Testis (tissue), 3 donors: ENCODE data around the gene DNM3. TPM values are rescaled to one million over a fixed set of nuclear protein-coding genes. Genes with fewer than 3 reads are reported as not detected.

Source experiments
- DNase-seq: peaks from one replicate; pipeline ENCODE4 v3.0.0-alpha.2; 2019
- H3K27ac ChIP-seq, 2 donors: fragments of 200-600 bp; sonication (generic); one replicate each; pipeline ENCODE4 v1.5.1; 2019
- H3K27me3 ChIP-seq: fragments of 200-600 bp; sonication (generic); one replicate; pipeline ENCODE4 v1.5.1; 2019
- H3K36me3 ChIP-seq: fragments of 200-600 bp; sonication (generic); one replicate; pipeline ENCODE4 v1.5.1; 2017; ENCODE audit warnings: low read depth; ENCODE audit errors: missing control alignments
- H3K4me1 ChIP-seq: fragments of 200-600 bp; sonication (generic); one replicate; pipeline ENCODE4 v1.5.1; 2019
- H3K4me3 ChIP-seq, 2 donors: fragments of 200-600 bp; sonication (generic); one replicate each; pipeline ENCODE4 v1.5.1; 2017 to 2019
- H3K9me3 ChIP-seq: fragments of 200-600 bp; sonication (generic); one replicate; pipeline ENCODE4 v1.5.1; 2017
- POLR2A ChIP-seq: fragments of 450-650 bp; IDR thresholded peaks from one replicate; pipeline ENCODE4 v1.6.1; 2017; ENCODE audit warnings: antibody characterized with exemption, mild to moderate bottlenecking, moderate library complexity
- WGBS, 2 donors: methylation state at CpG; one replicate each; pipeline ENCODE4 v1.1.5; 2018; 5-methylcytosine and 5-hydroxymethylcytosine counted together
- intact Hi-C: fragments of 100-400 bp; cut with DNase I; formaldehyde crosslinking; loops from one replicate; pipeline ENCODE4 v1.15.1; 2023; ENCODE audit warnings: low total_unique reads
- polyA plus RNA-seq: library from polyadenylated mRNA; stranded (reverse); fragments of 350-450 nt; fragmentation: Illumina TruSeq; extraction: RNeasy Lipid Tissue Mini Kit (QIAGEN cat#74804); gene quantifications from one replicate; pipeline ENCODE4 v1.2.3, GENCODE V29; 2014; ENCODE audit warnings: low read depth, low replicate concordance; ENCODE audit not compliant: insufficient read depth
- total RNA-seq, 2 donors: library from RNA; depleted of rRNA; stranded (reverse); fragments of >200 nt; gene quantifications; one replicate each; pipeline ENCODE4 v1.2.3, GENCODE V29; 2016
- TF ChIP-seq, protein P1 (sequence below), 3 experiments: fragments of 450-650 bp in 2 of 3; fragments of 200-600 bp in 1 of 3; sonication (generic) in 1 of 3; IDR thresholded peaks; one replicate each; pipeline ENCODE4 v1.5.1; 2016 to 2019; ENCODE audit warnings: antibody characterized with exemption in 3 of 3, mild to moderate bottlenecking in 2 of 3, moderate library complexity in 1 of 3

DNM3 gene
- total and polyA plus RNA-seq, 3 donors from 2014 or later, result 4.9 to 10.2 (median 8.4) TPM

DNA sequence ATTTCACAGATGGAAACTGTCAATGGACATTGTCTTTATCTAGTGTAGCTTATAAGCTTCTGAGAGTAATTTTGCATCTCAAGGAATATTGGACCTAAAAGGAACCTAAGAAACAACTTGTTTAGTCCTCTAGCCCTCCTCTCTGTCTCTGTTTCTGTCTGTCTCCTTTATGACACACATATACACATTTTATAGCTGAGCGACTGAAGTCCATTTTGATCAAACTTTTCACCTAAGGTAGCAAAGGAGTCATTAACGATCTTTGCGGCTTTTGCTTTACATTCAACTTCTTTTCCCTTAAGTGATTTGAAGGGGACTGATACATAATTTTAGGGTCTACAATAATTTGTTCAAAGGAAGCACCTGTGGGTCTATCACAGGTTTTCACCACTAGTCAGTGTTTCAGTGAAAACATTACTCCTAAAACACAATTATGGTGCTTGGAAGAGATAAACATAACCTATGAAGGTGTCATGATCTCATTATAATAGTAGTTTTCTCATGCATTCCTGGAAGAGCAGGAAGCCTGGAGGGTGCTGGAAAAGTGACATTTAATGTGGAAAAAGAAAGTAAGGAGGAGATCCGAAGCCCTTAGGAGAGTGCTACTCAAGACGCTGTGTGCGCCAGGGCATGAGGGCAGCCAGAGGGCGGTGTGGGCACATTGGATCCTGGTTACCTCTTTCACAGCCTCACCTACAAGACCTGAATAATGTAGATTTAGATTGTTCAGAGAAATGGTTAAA, 248.6 kb downstream of the DNM3 start:
- intact Hi-C loops, result no loop called here

DNA sequence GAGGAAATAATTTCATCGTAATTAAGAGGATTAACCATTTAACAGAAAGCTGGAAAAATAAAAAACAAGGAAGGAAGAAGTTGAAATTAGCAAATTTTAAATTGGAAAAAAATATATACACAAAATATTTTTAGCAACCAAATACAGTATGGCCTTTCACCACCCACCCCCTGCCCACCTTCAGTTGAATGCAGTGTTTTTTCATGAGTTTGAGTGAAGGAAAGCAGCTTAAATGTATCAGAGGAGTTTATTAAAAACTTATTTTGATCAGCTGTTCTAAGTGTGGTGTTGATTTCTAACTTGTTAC, 249.2 kb downstream of the DNM3 start:
- TF ChIP-seq POLR2A, result no peak
- TF ChIP-seq, protein P1, sequence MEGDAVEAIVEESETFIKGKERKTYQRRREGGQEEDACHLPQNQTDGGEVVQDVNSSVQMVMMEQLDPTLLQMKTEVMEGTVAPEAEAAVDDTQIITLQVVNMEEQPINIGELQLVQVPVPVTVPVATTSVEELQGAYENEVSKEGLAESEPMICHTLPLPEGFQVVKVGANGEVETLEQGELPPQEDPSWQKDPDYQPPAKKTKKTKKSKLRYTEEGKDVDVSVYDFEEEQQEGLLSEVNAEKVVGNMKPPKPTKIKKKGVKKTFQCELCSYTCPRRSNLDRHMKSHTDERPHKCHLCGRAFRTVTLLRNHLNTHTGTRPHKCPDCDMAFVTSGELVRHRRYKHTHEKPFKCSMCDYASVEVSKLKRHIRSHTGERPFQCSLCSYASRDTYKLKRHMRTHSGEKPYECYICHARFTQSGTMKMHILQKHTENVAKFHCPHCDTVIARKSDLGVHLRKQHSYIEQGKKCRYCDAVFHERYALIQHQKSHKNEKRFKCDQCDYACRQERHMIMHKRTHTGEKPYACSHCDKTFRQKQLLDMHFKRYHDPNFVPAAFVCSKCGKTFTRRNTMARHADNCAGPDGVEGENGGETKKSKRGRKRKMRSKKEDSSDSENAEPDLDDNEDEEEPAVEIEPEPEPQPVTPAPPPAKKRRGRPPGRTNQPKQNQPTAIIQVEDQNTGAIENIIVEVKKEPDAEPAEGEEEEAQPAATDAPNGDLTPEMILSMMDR (IDR thresholded peaks at IDR 0.05), result no peak
- Histone ChIP-seq H3K9me3 (no peaks in the 10 kb centered on the region), H3K27me3 (no peaks in the 10 kb centered on the region), H3K36me3 (no peaks in the 10 kb centered on the region), H3K4me1 (no peaks in the 10 kb centered on the region), H3K27ac (no peak overlapping the region), H3K4me3 (no peak overlapping the region)
- intact Hi-C loops, result no loop called here
- DNase-seq, result no peak
- WGBS, 2 donors, result 56 to 68% methylated on average over 1 of the region's 1 CpG

More for the DNA sequence above, 248.6 kb downstream of the DNM3 start:
- no peaks in the 10 kb centered on the region for H3K9me3 ChIP-seq
- no peak overlapping the region for H3K4me3 ChIP-seq
- peak; percentile 75 for DNase-seq
- no peaks in the 10 kb centered on the region for H3K27me3 ChIP-seq
- TF ChIP-seq POLR2A, result no peak
- TF ChIP-seq, protein P1 (IDR thresholded peaks at IDR 0.05), result peak; percentile 35 to 54 (median 46)
- 79 to 89% methylated on average over 7 of the region's 7 CpGs for WGBS, 2 donors
- no peaks in the 10 kb centered on the region for H3K4me1 ChIP-seq
- H3K27ac ChIP-seq, result no peak overlapping the region
- no peaks in the 10 kb centered on the region for H3K36me3 ChIP-seq

DNA sequence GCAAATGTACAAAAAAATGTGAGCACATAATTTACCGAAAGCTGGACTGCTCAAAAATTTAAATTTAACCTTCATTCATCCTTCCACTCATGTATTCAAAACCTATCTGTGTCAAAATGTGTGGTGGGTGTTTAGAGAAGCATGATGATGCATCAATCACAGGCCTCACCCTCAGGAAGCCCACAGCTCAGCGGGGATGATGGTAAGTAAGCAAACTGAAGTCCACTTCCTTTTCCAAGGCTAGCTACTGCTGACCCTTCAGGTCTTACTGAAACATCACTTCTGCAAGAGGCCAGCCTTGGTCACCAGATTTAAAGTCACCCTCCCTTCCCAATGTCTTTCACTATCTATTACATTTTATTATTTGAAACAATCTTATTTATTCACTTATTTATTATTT, 254.5 kb downstream of the DNM3 start:
- DNase-seq, result no peak
- no peaks in the 10 kb centered on the region for H3K36me3 ChIP-seq
- TF ChIP-seq, protein P1 (IDR thresholded peaks at IDR 0.05), result no peak
- no peak for TF ChIP-seq POLR2A
- 82 to 87% methylated on average over 2 of the region's 2 CpGs for WGBS, 2 donors
- intact Hi-C loops, result no loop called here
- H3K9me3 ChIP-seq, result no peaks in the 10 kb centered on the region
- H3K4me1 ChIP-seq, result no peaks in the 10 kb centered on the region
- no peak overlapping the region for H3K27ac ChIP-seq
- H3K27me3 ChIP-seq, result no peaks in the 10 kb centered on the region
- H3K4me3 ChIP-seq, result no peak overlapping the region

DNA sequence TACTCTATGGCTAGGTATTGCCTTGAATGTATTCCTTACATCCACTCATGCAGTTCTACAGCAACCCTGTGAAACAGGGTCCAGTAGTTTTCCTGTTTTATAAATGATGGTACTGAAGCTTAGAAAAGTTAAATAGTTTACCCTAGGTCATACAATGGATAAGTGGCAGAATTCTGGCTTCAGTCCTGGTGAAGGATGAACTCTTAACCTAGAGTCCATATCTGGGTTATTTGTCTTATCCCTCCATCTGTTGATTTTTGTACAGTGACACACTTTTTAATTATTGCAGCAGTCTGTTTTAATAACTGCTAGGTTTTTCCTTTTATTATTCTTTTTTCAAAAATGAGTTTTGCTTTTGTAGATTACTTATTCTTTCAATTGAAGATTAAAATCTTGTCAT, 263.9 kb downstream of the DNM3 start:
- Histone ChIP-seq H3K4me3 (no peak overlapping the region), H3K27me3 (no peaks in the 10 kb centered on the region), H3K9me3 (no peaks in the 10 kb centered on the region), H3K4me1 (no peaks in the 10 kb centered on the region), H3K36me3 (no peaks in the 10 kb centered on the region), H3K27ac (no peak overlapping the region)
- no peak for DNase-seq
- intact Hi-C loops, result no loop called here
- no peak for TF ChIP-seq POLR2A
- TF ChIP-seq, protein P1 (IDR thresholded peaks at IDR 0.05), result no peak

DNA sequence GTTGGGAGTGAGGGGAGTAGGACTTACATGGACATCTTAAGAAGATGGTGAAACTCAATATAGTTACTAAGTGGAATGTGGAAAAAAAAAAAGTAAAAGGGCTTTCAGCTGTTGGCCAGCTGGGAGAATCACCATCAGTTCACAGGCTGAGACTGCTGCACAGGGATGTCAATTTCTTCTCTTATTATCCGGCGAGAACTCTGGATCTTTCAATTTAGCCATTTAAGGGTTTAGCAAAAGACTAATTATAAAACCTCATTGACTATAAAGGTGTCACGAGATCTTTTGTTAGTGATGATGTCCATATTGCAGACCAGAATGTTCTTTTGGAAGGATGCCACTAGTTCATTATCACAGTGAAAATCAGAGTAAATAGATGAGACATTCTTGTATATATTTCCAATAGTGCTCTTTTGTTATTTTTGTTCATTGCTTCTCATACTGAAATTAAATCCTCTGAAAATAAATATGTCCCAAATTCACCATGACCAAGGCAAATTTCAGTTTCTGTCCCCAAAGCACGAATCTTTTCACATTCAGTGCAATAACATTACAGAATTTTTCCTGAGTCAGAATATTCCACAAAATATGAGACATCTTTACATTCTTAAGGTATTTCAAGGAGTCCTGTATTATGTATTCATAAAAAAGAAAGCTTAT, 266.1 kb downstream of the DNM3 start:
- Histone ChIP-seq H3K36me3 (no peaks in the 10 kb centered on the region), H3K27me3 (no peaks in the 10 kb centered on the region), H3K9me3 (no peaks in the 10 kb centered on the region), H3K4me3 (no peak overlapping the region), H3K4me1 (no peaks in the 10 kb centered on the region), H3K27ac (no peak overlapping the region)
- no peak for TF ChIP-seq POLR2A
- TF ChIP-seq, protein P1 (IDR thresholded peaks at IDR 0.05), result no peak
- no peak for DNase-seq
- WGBS, 2 donors, result 49 to 55% methylated on average over 4 of the region's 4 CpGs
- intact Hi-C loops, result no loop called here
